HG02678 (cell line): ENCODE measurements around the gene TENM3.

ENCODE experiments used
- ATAC-seq: cut with Tn5 transposase; IDR thresholded peaks from one replicate; pipeline ENCODE4 v1.9.1; 2021; ENCODE audit warnings: mild to moderate bottlenecking, moderate library complexity; ENCODE audit not compliant: unreplicated experiment

TENM3 gene

DNA sequence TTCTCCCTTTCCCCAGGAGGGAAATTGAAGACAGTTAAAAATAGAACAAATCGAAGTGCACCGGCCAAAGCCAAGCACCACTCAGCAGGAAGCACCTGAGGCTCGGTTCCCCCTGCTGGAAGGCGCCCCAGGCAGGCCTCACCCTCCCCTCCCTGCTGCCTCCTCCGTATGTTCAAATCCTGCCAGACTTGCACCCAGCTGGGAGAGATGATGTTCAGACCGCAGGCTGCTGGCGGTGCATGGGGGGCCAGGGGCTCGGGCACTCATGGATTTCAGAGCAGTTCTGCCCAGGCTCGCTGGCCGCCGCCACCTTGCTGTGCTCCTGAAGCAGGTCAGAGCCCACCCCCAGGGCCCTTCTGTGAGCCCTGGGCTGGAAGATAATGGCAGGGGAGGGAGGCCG lies 582.6 kb downstream of the TENM3 start:
- peak; percentile 28 for ATAC-seq

DNA sequence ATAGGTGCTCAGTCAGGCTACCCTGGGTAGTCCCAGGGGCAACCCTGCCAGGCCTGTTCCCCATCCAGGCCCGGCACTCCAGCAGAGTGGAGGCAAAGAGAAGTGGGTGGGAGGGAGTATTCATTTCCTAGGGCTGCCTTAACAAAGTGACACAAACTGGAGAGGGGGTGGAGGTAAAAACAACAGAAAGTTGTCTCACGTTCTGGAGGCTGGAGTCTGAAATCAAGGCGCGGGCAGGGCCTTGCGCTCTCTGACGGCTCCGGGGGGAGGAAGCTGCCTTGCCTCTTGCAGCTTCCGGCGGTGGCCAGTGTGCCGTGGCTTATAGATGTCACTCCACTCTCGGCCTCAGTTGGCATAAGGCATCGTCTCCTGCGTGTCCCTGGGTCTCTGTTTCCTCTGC lies 583.2 kb downstream of the TENM3 start:
- ATAC-seq = peak; percentile 67

DNA sequence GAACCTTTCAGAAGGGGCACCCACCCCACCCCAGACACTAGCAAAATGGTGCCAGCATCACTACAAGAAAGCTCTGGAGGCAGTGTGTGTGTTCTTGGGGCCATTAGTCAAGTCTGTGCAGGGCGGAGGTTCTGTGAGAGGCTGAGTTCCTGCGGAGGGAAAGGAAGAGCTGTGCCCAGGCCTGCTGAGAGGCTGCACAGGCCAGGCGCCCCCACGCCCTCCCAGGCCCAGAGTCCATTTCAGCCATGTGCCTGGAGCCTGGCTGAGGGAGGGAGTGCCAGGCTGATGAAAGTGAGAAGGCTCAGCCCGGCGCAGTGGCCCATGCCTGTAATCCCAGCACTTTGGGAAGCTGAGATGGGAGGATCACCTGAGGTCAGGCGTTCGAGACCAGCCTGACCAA lies 584.0 kb downstream of the TENM3 start:
- ATAC-seq = no peak

DNA sequence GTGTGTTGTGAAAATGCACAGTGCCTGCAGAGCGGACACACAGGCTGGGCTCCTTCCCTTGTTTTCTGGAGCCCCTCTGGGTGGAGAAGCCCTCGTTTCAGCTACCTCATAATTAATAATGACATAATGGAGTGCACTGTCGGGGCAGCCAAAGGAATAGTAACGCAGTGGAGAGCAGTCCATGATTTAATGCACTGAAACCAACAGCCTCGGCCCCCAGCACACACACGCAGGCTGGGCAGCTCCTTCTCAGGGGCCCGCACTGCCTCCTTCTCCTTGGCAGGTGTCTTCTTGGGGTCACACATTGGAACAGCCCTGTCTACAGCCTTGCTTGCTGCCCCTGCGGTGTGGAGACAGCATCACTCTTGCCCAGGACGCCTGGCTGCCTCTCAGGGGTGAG lies 584.8 kb downstream of the TENM3 start:
- no peak for ATAC-seq

DNA sequence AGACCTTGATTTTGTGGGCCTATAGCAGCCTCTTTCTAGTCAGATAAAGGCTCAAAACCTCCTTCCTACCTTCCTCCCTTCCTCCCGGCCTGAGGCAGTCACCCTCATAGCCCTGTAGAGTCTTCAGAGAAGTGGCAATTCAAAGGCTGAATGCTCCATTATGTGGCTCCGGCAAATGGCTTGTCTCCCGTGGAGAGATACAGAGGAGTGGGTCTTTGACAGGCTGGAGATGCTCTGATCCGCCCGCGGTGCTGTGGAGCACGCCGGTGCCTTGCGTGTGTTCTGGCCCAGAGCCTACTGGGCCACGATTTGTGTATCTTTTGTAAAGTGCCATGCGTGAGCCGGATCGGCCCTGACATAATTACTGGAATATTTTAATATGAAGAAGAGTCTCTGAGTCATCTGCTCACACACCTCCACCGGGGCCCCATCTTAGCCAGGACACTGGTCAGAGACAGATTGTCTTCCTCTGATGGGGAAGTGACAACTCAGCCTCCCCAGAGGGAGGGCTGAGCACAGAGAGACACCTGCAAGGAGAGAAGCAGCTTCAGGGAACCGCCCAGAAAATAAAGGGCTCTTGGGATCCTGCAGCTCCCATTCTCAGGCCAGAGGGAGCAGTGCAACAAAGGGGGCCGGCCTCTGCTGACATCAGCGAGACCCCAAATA lies 585.3 kb downstream of the TENM3 start:
- no peak for ATAC-seq

DNA sequence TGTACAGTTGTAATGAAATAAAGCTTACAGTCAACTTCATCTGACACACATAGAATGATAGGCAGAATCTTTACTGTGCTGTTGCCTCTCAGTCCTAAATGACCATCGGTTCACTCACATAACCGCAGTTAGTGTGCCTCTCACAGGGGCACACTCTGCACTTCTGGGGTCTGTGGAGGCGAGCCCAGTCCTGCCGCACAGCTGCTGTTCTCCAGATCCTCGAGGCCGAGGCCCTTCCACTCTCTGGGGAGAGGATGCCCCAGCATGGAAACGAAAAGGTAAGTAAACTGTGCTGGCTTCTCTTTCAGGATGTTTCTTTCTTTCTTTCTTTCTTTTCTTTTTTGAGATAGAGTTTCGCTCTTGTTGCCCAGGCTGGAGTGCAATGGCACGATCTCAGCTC lies 586.0 kb downstream of the TENM3 start:
- no peak for ATAC-seq

DNA sequence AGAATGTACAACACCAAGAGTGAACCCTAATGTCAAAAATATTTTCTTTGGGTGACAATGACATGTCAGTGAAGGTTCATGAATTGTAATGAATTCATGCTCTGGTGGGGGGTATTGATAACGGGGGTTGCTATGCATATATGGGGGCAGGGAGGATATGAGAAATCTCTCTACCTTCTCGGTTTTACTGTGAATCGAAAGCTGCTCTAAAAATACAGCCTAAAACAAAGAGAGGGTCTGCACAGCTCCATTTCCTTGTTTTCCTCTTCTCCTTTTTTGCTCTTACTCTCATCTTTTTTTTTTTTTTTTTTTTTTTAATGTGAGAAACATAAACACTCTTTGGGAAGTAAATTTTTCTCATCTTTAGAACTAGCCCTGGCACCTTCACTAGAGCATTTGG lies 588.2 kb downstream of the TENM3 start:
- ATAC-seq = no peak

DNA sequence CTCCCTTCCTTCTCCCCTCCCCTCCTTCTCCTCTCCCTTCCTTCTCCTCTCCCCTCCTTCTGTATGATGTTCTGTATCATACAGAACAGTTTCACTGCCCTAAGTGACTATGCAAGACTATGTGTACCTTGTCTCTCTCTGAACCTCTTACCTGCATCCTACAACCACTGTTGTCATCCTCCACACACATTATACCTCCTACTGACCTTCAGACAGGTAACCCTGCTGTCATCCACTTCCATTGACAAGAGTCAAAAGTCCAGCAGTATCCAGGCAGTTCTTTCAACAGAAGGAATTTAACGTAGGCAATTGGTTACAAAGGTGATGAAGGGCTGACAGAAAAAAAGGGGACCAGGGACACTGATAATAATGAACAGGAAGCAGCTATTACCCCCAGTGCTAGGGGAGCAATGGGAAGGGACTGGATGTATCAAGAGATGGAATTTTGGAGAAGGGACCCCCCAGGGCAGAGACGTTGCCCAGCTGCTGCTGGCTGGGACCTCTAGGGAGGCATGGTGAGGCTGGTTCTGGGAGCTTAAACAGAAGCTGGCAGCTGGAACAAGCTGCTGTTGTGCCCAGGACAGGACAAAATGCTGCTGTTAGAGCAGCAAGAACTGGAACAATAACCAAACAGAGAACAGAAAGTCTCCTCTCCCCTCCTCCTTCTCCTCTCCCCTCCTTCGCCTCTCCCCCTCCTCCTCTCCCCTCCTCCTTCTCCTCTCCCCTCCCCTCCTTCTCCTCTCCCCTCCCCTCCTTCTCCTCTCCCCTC lies 589.3 kb downstream of the TENM3 start:
- no peak for ATAC-seq

DNA sequence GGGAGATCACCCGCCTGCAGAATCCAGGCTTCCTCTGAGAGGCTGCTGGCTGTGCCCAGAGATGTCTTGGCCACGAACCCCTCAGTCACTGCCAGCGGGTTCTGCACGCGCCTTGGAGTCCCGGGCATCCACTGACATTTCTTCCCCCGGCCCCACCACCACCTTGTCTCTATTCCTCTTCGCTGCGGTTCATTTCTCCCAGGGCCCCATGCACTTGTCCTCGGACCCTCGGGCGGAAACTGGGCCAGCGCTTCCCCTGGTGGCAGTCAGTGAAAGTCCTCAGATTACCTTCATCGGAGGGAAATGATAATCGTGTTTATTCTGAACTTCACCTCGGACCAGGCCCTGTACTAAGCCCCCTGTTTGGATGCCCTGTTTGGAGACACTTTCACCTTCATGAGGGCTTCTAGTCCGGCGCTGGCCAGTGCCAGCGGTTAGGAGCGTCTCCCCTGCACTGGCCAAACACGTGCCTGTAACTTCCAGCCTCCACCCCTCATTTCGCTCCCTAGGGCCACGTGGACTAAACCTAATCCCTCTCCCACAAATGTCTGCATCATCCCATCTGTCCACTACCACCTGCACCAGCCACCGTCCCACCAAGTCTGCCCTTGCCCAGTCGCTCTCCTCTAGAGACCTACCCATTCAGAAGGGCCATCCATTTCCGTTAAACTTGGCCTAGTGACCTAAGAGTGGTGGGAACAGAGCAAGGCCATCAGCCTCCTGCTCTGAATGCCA lies 592.0 kb downstream of the TENM3 start:
- no peak for ATAC-seq

DNA sequence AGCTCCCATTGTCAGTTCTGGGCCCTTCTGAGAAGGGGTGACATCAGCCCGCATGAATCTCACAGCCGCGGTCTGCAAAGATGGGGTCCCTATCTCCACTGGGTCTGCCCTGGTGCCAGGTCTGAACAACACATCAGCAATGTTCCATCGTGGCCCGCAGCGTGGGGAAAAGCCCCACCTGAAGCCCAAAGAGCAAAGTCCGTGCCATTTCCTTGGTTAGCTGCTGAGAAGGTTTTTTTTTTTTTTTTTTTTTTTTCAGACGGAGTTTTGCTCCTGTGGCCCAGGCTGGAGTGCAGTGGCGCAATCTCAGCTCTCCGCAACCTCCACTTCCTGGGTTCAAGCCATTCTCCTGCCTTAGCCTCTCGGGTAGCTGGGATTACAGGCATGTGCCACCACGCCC lies 594.6 kb downstream of the TENM3 start:
- no peak for ATAC-seq

DNA sequence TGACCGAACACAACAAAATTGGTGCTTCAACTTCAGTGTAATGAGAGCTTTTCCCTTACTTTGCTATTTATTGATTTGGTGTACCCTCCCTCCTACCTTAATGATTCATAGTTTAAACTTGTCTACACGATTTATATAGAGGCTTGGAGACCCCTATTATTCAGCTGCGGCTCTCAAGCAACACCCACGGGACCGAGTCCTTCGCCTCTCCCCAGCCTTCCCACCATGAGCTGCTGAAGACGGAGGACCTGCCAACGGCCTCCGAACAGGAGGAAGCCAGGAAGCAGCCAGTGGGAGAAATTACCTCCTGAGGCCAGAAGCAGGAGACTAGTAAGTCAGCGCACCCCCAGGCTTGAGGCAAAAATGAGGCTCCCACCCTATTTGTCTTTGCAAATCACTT lies 595.3 kb downstream of the TENM3 start:
- ATAC-seq = no peak

DNA sequence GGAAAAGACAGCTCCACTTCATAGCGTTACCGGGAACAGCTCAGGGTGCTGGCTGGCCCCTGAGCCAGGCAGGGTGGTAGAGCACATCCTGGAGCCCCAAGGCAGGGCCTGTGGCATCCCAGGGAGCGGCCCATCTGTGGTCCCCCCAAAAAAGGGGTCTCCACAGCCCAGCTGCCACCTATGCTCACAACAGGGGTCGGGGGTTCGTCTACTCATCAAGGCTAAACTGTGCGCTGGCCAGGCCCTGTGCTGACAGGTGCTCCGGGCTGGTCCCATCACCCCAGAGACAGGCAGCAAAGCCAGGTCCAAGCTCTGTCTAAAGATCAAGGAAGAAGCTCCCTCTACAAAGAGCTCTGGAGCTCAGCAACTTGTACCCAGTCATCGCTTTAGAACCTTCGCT lies 596.1 kb downstream of the TENM3 start:
- ATAC-seq = no peak

DNA sequence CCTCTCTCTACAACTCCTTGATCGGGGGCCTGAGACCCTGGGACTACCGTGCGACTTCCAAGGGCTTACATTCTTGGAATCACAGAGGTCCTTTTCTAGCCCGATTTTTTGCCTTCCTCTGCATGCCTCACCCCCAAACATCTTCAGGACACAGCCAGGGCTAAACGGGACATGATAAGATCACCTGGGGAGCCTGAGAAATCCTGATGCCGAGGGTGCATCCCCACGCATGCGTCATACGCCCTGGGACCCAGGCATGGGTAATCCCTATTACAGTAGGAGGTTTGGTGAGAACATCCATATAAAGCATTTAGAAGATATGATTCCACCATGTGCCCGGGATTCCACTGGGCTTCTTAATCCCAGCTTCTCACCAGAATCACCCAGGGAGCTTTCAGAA lies 596.9 kb downstream of the TENM3 start:
- no peak for ATAC-seq

DNA sequence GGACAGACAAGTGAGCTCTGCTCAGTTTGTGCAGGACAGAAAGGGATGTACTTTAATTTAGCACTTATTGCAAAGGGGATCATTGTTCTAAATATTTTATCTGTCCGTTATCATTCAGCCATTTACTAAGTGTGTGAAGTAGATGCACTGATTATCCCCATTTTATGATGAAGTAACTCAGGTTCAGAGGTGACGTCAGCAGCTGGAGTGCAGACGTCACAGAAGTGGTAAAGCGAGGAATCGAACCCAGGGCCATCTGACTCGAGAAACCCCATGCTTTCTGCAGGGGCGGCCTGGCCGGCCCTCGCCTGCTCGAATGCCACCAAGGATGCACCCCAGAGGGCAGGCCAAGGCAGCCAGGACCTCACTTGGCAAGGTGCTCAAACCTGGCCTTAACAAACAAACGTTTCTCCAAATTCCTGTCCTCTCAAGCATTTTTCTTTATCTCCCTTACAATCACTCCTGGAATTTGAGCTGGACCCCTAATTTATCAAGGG lies 599.0 kb downstream of the TENM3 start:
- ATAC-seq = no peak

DNA sequence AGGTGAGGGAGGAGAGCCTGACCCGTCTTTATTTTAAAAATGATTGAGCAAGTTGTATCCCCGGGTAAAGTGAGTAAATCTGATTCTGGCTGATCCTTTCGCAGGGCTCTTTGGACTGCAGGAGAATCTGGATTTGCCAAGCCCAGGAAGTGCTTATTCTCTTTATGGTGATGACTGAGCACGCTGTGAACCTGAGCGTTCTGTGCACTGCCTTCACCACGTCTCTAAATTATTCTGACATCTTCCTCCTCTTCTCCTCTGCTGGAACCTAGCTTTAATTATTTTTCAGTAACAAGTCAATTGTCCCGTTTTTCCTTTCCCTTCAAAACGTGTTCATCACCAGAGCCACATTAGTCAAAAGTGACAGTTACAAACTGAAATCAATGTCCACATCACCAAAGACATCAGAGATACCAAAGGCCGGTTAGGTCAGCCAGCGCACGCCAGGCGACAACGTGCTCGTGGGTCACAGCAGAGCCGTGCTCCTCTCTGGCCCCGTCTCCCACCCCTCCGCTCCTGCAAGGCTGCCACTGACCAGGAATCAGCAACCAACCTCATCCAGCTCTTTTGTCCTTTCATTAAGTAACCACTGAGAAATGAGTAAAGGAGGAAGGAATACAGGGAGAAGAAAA lies 599.7 kb downstream of the TENM3 start:
- no peak for ATAC-seq

DNA sequence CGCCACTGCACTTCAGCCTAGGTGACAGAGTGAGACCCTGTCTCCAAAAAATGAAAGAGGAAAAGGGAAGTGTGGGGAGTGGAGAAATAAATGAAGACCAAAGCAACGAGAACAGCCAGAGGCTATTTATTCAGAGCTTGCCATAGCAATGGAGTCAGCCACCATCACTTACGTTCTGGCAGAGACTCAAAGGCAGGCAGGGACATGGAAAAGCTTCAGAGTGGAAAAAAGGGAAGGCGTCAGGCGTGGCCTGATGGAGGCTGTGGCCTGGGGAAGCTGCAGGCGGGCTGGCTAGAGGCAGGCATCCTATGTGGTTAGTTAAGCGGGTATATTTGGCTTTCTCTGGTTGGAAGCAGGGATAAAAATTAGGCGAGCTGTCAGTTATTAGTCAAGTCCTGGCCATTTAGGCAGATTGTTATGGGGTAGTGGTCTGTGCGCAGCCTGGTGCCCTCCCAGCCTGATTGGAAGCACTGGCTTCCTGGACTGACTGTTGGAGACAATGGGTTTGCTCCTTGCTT lies 600.7 kb downstream of the TENM3 start:
- ATAC-seq = no peak

DNA sequence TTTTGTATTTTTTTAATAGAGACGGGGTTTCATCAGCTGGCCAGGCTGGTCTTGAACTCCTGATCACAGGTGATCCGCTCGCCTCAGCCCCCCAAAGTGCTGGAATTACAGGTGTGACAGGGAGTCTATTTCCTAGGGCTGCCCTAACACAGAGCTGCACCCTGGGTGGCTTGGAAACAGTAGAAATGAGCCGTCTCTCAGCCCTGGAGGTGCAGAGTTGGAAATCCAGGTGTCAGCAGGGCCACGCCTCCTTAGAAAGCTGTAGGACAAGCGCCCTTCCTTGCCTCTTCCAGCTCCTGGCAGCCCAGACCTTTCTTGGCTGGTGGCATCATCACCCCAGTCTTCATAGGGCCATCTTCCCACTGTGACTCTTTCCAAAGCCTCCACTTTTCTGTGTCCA lies 602.4 kb downstream of the TENM3 start:
- no peak for ATAC-seq

DNA sequence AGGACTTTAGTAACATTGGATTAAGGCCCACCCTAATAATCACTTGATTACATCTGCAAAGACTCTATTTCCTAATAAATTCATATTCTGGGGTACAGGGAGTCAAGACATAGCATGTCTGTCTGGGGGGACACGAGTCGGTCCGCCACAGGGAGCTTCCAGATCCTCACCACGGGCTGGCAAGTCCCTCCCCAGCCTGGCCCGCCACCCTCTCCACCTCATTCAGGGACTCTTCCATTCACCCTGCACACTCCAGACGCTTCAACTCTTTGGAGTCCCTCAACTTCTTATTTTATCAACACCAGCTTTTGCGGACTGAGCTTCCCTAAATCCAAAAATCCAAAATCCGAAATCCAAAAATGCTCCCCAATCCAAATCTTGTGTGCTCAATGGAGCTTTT lies 602.8 kb downstream of the TENM3 start:
- no peak for ATAC-seq

DNA sequence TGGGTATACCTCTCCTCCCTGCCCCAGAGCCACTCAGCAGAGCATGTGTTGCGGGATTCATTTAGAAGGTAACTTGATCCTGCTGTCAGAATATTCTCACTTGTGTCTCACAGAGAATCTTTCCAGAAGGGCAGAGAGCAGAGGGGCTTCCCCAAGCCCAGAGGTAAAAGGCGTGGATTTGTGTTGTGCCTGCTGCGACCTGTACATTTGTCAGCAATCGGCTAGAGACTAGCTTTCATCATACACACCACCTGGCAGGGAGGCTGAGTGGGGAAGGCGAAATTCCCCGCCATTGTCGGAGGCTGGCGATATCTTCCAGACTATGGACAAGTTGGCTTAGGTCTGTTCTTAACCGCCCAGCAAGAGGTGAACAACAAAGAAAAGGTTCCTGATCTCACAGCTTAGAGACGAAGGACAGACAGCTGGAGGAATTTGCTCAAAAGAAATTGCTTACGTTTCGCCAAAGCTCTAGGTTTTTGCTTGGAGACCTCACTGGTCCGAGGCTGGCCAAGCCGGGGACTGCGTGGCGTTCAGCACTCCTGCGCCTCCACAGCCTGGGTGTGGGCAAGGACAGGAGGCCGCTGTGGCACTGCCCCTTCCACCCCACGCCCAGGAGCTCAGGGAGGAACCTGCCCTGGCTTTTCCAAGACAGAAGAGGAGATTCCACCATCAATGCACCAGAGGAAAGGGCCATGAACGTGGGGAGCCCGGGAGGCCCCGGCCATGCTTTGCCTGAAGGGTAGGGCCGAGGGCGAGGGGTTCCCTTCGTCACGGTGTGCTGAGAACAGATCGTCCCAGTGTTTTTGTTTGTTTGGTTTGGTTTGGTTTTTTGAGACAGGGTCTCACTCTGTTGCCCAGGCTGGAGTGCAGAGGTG lies 604.6 kb downstream of the TENM3 start:
- ATAC-seq = no peak

DNA sequence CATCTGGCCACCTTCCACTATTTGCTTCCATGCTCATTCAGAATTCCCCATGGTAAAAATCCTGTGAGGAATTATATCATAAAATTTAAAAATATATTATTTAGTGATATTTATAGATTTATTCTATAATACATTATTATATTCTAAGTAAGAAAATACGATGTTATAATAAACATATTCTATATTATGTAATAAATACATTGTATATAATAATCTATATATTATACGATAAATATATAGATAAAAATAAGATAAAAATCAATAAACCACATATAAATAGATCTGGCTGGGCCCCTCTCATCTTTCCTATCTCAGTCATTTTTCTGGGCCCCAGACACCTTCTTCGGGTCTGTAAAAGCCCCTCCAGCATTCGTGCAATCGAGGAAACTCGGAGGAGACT lies 605.5 kb downstream of the TENM3 start:
- no peak for ATAC-seq
